NCI-H1694 (cell line): ENCODE data around the gene PTPN18.
"Not testable (repeated sequence)": the region's sequence is repeated elsewhere in the genome, so short reads cannot be mapped to it uniquely, and the experiment has no call there.

Source experiments
- DNase-seq: peaks from one replicate; lab custom pipeline; 2025; lab: John Stamatoyannopoulos, UW

Gene PTPN18, protein sequence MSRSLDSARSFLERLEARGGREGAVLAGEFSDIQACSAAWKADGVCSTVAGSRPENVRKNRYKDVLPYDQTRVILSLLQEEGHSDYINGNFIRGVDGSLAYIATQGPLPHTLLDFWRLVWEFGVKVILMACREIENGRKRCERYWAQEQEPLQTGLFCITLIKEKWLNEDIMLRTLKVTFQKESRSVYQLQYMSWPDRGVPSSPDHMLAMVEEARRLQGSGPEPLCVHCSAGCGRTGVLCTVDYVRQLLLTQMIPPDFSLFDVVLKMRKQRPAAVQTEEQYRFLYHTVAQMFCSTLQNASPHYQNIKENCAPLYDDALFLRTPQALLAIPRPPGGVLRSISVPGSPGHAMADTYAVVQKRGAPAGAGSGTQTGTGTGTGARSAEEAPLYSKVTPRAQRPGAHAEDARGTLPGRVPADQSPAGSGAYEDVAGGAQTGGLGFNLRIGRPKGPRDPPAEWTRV

DNA sequence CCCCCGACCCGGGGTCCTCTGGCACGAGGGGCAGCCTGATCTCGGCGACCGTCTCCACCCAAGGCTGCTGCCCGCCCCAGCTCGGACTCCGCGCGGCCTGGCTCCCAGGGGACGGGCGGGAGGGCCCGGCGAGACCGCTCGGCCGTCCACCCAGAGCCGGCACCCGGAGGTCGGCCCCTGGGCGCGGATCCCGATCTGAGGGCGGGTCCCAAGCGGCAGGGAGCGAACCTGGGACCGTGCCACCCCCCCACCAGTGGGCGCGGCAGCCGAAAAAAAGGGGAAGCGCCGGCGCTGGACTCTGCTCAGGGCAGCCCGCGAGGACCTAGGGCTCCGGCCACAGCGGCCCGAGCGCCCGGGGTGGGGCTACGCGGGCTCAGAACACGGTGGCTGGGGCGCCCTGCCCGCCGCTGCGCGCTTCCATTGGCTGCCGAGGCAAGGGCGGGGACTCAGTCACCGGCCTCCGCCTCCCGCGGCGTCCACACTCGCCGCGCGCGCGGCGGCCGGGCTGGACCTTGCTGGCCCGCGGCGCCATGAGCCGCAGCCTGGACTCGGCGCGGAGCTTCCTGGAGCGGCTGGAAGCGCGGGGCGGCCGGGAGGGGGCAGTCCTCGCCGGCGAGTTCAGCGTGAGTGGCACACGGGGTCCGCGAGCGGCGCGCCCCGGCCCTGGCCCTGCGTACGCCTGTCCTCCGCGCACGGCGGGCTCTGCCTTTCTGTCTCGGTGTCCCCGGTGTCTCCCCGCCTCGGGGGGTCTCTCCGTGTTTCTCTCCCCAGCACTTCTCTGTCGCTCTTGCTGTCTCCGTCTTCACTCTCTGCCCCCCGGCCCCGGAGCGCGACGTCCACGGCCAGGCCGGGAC, at the start of gene PTPN18:
Gene PTPN18 (plus strand): TSS at position 479 of the 854 bp plus-strand sequence. CDS start 52 bp downstream, at position 531.
- DNase-seq, result peak; percentile 7

GRCh38 chr2:130307850-130308249, 48.0 kb upstream of the PTPN18 start:
- no peak for DNase-seq

GRCh38 chr2:130310881-130311280, 45.0 kb upstream of the PTPN18 start:
- DNase-seq, result no peak

GRCh38 chr2:130313812-130314334, 42.0 kb upstream of the PTPN18 start:
- no peak for DNase-seq

- DNase-seq, result no peak
Observed at GRCh38 chr2:130314377-130314776, 41.5 kb upstream of the PTPN18 start.

GRCh38 chr2:130316596-130316995, 39.3 kb upstream of the PTPN18 start:
- DNase-seq, result no peak

- no peak for DNase-seq
Observed at GRCh38 chr2:130318906-130319305, 37.0 kb upstream of the PTPN18 start.

DNA sequence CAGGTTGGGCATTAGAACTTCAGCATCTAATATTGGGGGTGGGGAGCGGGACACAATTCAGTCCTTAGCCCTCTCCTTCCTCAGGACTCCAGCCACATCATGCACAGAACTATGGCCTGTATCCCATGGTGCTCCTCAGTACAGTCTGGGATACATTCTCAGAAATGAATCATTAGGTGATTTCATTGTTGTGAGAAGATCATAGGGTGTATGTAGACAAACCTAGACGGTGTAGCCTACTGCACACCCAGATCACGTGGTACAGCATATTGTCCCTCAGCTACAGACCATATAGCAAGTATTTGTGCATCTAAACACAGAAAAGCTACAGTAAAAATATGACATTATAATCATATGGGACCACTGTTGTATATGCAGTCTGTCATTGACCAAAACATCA, 36.3 kb upstream of the PTPN18 start:
- no peak for DNase-seq

DNA sequence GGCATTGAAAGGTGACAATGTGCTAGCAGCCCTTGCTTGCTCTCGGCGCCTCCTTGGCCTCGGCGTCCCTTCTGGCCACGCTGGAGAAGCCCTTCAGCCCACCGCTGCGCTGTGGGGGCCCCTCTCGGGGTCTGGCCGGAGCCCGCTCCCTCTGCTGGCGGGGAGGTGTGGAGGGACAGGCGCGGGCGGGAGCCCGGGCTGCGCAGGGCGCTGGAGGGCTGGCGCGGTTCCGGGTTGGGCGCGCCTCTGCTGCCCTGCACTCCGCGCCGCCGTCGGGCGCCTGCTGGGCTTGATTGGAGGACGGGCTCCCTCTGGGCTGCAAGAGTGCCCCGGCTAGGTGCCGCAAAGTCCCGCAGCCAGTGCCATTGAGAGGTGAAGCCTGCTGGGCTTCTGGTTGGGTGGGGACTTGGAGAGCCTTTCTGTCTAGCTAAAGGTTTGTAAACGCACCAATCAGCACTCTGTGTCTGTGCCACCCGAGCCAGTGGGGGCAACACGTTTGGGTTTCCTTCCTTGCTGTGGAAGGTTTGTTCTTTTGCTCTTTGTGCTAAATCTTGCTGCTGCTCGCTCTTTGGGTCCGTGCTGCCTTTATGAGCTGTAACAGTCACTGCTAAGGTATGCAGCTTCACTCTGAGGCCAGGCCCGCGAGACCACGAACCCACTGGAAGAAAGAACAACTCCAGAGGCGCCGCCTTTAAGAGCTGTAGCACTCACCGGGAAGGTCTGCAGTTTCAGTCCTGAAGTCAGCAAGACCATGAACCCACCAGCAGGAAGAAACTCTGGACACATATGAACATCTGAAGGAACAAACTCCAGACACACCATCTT, 27.9 kb upstream of the PTPN18 start:
- no peak for DNase-seq

DNA sequence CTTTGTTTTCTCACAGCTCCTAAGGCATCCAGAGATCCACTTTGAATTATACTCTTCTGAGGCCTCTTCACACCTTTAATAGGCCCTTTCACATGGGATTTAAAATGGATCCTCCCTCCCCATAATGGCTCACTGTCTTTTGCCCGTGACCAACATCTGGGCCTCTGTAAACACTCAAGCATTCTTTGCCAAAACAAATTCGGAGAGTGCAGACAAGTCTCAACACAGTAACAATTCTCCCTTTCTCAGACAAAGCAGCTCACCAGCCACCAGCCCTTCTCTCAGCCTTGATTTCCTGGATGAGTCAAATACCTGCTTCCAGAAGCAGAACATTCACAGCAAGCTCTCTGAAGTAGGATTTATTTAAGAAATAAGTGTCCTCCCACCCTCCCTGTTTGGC, 27.1 kb upstream of the PTPN18 start:
- no peak for DNase-seq

DNA sequence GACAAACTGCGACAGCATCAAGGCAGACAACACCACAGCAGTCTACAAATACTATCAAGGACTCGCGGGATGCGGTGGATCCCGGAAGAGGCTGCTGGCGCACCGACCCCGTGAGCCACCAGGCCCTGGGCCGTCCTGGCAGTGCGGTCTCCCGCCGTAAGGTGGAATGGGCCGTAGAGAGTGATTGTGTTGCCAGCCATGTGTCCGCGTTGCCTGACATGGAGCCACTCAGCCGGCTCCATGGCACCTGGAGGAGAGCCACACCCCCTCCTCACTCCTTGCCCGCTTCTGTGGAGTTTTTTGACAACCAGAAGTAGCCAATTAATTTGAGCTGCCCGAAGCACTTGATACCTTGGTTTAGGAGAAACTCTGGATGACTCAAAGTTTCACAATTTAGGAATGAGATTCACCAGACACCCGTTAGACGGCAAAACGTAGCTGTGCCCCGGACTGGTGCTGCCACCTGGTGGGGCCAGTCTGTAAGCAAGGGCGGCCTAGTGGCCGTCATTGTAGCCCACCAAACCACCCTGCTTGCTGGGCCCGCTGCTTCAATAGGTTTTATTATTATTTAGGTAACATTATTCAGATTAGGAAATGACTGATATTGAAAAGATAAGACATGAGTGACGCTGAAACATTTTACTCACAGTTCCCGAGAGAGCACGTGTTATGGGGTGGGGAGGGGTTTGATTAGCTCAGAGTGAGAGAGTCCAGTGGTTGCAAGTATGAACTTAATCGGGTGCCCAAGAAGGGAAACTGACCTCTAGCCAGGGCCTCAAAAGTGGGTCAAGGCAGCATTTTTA, 23.4 kb upstream of the PTPN18 start:
- peak; percentile 76 for DNase-seq

DNA sequence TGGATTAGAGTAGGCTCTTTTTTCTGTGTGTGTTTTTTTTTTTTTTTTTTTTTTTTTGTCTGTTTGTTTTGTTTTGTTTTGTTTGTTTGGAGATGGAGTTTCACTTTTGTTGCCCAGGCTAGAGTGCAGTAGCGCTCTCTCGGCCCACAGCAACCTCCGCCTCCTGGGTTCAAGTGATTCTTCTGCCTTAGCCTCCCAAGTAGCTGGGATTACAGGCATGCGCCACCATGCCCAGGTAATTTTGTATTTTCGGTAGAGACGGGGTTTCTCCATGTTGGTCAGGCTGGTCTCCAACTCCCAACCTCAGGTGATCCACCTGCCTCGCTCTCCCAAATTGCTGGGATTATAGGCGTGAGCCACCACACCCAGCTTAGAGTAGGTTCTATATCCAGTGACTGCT, 22.6 kb upstream of the PTPN18 start:
- not testable (repeated sequence) for DNase-seq

GRCh38 chr2:130334026-130334425, 21.8 kb upstream of the PTPN18 start:
- no peak for DNase-seq

DNA sequence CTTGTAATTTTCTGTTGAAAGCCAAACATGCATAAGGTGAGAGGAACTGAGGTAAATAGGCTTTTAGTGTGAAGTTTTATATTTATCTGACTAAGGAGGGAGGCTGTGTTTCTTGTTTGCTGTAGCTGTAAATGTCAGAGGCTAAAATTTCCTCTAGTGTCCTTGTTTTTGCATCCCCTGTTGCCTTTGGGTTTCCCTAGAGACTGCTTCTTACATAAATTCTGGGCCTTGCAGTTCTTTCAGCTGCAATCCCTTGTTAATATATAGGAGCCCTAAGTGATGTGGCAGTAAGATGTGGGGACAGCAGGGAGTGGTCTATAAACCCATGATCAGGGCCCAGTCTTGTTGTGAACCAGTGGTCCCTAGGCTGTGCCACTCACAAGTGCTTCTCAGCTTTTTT, 20.6 kb upstream of the PTPN18 start:
- no peak for DNase-seq

GRCh38 chr2:130336150-130336876, 19.5 kb upstream of the PTPN18 start:
- no peak for DNase-seq

GRCh38 chr2:130336877-130337734, 18.8 kb upstream of the PTPN18 start:
- peak; percentile 83 for DNase-seq

DNA sequence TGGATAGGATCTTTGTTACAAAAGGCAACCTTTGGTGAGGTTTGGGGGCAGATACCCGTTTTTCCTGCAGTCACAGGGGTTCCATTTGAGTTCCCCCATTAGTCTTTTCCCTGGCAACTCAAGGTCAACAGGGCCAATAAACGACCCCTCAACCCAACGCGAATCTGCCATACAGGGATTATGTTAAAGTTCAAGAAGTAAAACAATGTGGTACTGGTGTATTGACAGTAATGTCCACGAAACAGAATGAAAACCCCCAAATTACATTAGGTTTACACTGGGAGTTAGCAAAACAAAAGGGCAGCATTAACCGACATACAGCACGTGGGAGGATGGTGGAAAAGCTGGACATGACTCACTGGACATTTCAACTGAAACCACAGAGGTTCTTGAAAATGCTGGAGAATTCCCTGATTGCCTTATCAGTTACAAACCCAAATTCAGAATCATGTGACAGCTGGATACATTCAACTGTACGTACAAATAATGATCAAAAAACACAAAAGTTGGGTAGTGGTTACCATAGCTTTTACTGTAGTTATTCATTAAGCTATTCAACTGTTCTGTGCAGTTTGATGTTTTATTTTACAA, 18.0 kb upstream of the PTPN18 start:
- DNase-seq, result no peak

DNA sequence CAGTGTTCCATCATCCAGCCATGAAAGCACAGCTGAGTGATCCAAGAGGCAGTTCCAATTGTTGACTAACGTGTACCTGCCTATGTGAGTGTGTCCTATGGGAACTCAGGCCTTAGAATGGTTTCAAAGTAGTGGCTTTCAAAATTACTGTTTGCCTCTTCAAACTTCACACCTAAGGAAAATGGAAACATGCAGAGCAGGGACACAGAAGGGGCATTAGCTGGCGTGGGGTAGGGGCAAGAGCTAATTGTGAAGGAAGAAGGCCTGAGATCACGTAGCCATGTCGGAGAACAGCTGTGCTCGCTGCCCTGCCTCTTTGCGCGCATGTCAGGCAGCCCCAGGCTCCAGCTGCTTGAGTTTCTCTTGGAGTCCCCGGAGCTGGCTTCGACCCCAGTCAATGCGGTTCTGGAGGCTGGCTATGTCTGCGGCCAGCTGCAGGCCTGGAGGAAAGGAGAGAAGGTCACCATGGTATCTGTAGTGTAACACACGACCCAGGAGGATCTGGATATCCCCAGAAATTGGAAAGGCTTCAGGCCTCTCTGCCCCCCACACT, 17.0 kb upstream of the PTPN18 start:
- DNase-seq, result no peak
